A172 (cell line): ENCODE measurements around the gene CENPH. TPM values are rescaled to one million over a fixed set of nuclear protein-coding genes. Genes with fewer than 3 reads are reported as not detected.
A peak's percentile ranks its signal among the peaks of the same experiment; 100 is the strongest.
"Not testable (repeated sequence)": the region's sequence is repeated elsewhere in the genome, so short reads cannot be mapped to it uniquely, and the experiment has no call there.

Experiments used
- DNase-seq: peaks from one replicate; pipeline ENCODE4 v3.0.0-alpha.2; 2015; ENCODE audit warnings: low spot score
- total RNA-seq: library from RNA; depleted of rRNA; stranded (reverse); fragments of >200 nt; shearing (Covaris generic); gene quantifications from 2 replicates; pipeline ENCODE4 v1.2.3, GENCODE V29; 2014

Gene CENPH
- total RNA-seq, 1 experiment from 2014 or later = 102 TPM

DNA sequence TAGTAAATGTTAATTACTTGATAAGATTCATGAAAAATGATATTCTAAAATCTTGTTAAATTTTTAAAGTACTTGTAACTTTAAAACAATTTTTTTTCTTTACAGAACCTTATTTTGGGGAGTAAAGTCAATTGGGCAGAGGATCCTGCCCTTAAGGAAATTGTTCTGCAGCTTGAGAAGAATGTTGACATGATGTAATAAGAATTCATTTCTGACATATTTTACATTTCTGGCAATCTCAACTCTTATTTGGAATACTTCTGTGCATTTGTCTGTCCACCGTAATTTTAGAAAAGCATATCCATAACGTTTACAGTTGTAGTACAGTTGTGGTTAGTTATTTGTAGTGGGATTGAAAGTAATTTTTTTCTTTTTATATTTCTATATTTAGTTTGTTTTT is 20.2 kb downstream of the CENPH start:
- no peak for DNase-seq

DNA sequence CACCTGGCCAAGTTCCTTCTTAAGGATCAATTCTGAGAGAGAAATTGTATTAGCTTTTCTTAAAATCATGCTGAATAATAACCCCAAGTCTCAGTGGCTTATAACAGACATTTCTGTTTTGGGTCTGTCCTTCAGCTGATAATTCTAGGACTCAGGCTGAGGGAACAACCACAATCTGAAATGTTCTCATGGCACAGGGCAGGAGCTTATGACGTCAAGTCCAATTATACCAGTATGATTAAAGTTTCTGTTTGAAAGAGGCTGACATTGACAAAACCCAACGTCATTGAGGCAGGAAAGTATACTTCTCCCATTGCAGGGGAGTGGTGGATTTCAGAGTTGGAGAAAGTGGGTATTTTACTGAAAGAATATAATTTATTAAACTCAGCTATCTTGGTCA is 21.8 kb downstream of the CENPH start:
- DNase-seq = no peak

DNA sequence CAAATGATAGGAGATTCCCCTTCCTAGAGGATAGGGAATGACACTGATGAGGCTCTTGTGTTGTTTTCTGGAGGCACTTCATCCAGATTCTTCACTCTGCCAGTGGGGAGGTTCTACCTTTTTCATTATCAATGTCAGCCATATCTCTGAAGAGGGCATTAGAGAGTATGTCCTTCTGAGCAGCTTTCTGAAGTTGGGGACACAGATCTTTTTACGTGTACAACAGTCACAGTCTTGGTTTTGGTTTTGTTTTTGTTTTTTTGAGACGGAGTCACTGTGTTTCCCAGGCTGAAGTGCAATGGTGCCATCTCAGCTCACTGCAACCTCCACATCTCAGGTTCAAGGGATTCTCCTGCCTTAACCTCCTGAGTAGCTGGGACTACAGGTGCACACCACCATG is 22.6 kb downstream of the CENPH start:
- no peak for DNase-seq

DNA sequence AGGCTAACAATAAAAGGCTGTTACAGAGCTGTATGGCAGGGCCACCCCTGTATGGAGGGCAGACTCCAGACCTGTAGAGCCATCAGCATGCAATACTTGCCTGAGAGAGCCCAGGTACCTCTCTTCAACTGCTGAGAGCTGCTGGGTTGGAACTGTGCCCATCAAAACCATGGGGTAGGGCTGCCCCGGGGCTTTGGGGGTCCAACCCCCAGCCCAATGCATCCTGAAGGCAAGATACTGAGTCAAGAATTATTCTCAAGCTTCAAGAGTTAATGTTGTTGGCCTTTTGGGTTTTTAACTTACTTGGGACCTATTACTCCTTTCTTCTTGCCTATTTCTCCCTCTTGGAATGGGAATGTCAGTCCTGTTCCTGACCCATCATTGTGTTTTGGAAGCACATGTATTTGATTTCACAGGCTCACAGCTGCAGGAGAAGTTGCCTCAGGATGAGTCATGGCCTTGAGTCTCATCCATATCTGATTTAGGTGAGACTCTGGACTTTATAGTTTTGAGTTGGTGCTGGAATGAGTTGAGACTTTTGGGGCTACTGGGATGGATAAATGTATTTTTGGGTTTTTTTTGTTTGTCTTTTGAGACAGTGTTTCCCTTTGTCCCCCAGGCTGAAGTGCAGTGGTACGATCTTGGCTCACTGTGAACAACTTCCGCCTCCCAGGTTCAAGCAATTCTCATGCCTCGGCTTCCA is 24.3 kb downstream of the CENPH start:
- peak; percentile 67 for DNase-seq

DNA sequence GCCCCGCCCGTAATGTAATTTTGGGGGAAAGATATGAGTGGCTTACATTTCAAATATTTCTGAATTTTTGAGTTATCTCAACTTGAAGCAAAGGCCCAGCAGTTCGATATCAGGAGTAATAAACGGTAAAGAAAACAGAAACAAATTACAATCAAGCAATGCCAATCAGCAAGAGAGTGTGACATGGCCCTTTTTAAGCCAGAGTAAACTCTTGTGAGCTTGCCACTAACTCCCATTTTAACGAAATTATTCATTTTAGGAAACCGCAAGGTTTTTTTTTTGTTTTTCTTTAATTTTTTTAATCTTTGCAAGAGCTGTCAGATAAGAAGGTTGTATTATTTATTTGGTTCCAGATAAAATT is 27.7 kb downstream of the CENPH start:
- no peak for DNase-seq

DNA sequence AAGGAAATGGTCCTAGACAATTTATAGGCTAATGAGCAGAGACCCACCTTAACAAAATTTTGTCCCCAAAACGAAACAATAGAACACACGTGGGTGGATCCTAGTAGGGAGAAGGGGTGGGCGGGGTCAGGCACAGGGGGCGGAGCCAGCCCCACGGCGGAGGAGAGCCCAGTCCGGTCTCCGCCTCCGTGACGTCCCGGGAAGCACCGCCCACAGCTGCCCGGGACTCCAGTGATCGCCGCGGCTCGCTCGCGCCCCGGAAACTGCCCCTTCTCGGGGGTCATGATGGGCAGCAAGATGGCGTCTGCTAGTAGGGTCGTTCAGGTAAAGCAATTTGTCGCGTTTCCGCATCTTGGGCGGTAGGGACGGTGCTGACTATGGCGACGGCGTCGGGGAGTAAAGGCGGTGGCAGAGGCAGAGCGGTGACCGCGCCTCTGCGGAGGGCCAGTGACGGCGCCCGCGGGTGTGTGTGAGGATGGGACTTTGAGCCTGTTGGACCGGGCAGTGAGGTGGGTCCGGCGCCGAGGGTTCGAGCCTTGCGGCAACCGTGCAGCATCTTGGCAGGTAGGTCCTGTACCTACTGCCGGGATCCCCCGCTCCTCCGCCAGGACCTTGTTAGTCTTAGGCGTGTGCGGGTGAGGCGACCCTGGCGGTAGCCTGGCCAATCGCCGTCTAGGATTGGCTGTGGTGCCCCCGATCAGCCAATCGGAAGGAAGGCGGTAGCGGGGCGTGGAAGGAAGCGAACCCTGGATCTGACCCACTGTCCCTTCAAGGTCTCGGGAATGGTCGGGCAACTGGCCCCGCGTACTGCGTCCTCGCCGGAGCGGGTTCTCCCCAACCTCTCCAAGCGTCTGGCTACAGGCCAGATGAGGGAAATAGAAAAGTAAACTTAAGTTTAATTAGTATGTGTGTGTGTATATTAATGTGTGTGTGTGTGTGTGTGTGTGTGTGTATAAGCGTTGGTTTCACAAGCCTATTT is 28.5 kb downstream of the CENPH start:
- DNase-seq = peak; percentile 90

DNA sequence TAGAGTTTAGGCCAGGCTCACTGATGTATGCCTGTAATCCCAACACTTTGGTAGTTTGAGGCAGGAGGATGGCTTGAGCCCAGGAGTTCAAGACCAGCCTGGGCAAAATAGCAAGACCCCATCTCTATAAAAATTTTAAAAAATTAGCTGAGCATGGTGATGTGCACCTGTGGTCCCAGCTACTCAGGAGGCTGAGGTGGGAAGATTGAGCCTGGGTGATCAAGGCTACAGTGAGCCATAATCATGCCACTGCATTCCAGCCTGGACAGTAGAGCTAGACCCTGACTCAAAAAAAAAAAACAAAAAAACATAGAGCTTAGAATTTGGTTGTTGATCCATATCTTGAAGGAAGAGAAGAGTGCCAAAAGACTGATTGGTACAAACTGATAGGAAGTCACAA is 30.6 kb downstream of the CENPH start:
- DNase-seq = no peak

DNA sequence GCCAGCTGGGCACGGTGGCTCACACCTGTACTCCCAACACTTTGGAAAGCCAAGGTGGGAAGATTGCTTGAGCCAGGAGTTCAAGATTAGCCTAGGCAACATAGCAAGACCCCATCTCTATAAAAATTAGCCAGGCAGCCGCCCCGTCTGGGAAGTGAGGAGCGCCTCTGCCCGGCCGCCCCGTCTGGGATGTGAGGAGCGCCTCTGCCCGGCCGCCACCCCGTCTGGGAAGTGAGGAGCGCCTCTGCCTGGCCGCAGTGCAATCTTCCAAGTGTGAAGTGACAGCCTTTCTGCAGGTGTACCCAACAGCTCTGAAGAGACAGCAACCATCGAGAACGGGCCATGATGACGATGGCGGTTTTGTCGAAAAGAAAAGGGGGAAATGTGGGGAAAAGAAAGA is 31.0 kb downstream of the CENPH start:
- DNase-seq = not testable (repeated sequence)

DNA sequence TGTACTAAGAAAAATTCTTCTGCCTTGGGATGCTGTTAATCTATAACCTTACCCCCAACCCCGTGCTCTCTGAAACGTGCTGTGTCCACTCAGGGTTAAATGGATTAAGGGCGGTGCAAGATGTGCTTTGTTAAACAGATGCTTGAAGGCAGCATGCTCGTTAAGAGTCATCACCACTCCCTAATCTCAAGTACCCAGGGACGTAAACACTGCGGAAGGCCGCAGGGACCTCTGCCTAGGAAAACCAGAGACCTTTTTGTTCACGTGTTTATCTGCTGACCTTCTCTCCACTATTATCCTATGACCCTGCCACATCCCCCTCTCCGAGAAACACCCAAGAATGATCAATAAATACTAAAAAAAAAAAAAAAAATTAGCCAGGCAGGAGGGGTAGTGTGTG is 31.4 kb downstream of the CENPH start:
- not testable (repeated sequence) for DNase-seq

DNA sequence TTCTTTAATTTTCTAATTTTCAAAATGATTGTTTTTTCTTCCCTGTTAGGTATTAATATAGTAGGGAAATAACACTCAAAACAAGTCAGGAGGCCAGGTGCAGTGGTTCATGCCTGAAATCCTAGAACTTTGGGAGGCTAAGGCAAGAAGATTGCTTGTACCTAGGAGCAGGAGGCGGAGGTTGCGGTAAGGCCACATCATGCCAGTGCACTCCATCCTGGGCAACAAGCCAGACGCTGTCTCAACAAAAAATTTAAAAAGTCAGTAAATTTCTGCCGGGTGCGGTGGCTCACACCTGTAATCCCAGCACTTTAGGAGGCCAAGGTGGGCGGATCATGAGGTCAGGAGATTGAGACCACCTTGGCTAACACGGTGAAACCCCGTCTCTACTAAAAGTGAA is 35.1 kb downstream of the CENPH start:
- DNase-seq = no peak

DNA sequence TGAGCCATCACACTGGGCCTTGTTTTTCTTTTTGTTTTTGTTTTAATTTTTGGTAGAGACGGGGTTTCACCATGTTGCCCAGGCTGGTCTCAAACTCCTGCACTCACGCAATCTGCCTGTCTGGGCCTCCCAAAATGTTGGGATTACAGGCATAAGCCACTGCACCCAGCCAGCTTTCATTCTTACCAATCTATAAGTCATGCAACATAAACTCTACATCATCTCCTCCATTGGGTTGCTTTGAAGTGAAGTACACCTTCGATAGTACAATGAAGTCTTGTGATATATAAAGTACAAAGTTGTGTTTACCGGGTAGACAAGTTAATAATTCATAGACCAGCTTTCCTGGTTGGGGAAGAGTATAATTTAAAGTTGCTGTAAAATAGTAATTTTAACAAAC is 36.5 kb downstream of the CENPH start:
- DNase-seq = no peak

DNA sequence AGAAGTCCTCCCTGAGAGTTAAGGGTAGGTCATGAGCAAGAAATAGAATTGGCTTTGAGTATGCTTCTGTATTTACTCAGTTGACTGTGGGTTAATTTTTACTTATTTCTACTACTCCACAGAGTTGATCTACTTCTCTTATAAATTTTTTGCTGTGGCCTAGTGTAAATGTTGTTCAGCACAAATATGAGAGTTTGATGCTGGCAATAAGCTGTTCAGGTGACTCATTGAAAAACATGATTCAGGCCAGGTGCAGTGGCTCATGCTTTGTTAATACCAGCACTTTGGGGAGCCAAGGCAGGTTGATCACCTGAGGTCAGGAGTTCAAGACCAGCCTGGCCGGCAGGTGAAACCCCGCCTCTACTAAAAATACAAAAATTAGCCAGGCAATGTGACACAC is 40.8 kb downstream of the CENPH start:
- no peak for DNase-seq

DNA sequence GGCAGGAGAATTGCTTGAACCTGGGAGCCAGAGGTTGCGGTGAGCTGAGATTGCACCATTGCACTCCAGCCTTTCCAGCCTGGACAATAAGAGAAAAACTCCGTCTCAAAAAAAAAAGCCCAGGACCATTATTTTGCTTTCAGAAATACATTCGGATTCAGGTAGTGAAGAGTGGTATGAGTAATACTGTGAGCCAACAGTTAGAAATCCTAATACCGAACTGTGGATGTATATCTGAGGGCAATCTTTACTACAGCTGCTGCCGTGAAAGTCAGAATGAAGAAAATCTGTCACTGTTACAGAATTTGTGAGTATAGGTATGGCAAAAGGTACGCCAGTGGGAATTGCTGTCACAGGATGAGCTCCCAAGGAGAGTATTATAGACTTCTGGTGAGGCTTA is 41.9 kb downstream of the CENPH start:
- DNase-seq = no peak

DNA sequence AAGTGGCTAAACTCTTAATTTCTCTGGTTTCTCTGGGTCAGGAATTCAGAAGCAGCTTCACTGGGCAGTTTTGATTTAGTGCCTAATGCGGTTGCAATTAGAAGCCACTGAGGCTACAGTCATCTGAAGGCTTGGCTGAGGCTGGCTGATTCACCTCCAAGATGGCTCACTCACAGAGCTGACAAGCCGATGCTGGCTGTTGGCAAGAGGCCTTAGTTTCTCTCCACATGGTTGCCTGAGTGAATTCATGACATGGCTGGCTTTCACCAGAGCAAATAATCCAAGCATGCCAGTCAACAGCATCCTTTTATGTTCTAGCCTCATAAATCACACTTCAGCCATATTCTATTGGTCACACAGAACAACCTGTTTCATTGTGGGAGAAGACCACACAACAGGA is 42.5 kb downstream of the CENPH start:
- no peak for DNase-seq

DNA sequence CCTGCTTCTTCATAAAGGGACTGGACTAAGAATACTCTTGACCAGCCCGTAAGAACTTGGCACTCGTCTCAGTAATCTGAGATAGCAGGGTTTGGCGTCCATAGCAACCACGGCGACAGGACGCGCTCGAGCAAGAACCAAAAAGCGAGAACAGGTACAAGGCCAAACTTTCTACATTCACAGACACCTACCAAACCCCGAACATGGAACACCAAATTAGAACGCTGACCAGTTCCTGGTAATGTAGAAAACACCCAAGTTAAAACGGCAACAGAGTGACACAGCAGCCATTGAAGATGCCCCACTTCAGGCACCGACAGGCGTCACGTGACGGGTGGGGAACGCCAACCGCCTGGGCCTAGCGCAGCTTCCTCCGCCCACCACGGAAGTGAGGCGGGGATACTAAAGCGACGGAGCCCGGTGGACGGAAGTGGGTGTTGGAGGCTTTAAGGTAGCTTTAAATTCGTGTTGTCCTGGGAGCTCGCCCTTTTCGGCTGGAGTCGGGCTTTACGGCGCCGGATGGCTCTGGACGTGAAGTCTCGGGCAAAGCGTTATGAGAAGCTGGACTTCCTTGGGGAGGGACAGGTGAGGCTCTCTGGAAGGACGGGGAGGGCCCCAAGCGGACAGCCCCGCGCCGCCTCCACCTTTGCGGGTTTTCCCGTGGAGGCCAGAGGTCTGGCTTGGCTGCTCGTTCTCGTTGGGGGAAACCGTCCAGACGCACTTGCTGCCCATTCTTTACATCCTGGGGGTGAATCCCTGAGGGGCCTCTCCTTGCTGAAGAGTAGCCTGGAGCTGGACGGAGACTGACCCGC is 45.3 kb downstream of the CENPH start, which contains the start of gene CDK7:
Gene CDK7 (plus strand): TSS at position 430 of the 812 bp plus-strand sequence. CDS start 90 bp downstream, at position 520.
- DNase-seq = peak; percentile 90

DNA sequence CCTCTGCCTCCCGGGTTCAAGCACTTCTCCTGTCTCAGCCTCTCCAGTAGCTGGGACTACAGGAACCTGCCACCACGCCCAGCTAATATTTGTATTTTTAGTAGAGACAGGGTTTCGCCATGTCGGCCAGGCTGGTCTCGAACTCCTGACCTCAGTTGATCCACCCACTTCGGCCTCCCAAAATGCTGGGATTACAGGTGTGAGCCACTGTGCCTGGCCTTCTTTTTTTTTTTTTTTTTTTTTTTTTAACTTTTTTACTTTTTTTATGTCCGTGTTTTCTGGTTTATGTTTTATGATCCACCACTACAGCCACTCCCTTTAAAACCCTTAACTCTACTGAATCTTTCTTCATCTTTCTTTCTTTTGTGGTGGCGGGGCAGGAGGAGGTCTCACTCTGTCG is 47.4 kb downstream of the CENPH start:
- not testable (repeated sequence) for DNase-seq

DNA sequence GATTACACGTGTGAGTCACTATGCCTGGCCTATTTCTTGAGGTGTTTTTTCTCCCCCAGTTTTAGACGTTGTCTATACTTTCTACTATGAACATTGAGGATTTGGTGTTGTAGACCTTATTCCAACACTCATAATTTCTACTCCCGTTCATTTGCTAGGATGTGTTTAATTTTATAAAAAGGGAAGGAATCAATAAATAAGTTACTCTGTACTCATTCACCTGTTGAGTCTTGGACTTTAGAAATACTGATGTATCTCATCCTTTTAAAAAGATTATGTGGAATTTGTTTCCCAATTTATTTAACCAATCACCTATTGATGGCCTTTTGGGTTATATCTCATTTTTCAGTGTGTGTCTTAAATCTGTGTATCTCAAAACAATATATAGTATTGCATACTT is 48.5 kb downstream of the CENPH start:
- DNase-seq = no peak

DNA sequence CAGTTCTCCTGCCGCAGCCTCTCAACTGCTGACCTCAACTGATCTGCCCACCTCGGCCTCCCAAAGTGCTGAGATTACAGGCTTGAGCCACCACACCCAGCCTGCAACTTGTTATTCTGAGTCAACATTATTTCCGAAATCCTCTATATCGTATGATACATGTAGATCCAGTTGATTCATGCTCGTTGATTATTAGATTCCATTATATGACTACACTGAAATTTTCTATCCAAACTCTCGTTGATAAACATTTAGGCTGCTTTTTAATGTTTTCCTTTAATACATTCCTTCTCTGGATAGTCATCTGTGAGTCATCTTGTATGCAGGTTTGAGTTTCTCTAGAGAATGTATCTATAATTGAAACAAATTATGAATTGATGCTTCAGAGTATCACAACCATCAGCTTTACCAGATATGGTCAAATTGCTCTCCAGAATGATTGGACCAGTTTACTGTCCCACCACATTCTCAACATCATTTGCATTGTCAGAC is 49.4 kb downstream of the CENPH start:
- DNase-seq = peak; percentile 74

DNA sequence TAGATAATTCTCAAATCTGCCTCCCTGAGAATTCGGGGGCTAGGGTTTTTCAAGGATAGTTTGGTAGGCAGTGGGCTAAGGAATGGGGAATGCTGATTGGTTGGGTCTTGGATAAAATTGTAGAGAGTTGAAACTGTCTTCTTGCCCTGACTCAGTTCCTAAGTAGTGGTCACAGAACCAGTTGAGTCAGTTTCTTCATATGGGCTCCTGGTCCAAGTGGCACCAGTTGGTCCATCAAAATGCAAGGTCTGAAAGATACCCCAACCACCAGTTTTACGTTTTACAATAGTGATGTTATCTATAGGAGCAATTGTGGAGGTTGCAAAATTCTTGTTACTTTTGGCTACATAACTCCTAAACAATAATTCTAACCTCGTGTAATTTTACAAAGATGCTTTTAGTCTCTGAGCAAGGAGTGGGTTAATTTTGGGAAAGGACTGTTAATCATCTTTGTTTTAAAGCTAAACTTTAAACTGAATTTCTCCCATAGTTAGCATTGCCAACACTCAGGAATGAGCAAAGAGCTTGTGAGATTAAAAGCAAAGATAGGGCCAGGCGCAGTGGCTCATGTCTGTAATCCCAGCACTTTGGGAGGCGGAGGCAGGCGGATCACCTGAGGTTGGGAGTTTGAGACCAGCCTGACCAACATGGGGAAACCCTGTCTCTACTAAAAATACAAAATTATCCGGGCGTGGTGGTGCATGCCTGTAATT is 53.0 kb downstream of the CENPH start:
- no peak for DNase-seq

DNA sequence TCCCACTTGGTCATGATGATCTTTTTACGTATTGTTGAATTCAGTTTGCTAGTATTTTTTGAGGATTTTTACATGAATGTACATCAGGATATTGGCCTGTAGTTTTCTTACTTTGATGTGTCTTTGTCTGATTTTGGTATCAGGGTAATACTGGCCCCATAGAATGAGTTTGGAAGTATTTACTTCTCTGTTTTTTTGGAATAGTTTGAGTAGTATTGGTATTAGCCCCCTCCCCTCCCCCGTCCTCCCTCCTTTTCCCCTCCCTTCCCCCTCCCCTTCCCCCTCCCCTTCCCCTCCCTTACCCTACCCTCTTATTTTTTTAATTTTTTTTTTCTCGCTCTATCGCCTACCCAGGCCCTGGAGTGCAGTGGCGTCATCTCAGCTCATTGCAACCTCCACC is 55.6 kb downstream of the CENPH start:
- no peak for DNase-seq

DNA sequence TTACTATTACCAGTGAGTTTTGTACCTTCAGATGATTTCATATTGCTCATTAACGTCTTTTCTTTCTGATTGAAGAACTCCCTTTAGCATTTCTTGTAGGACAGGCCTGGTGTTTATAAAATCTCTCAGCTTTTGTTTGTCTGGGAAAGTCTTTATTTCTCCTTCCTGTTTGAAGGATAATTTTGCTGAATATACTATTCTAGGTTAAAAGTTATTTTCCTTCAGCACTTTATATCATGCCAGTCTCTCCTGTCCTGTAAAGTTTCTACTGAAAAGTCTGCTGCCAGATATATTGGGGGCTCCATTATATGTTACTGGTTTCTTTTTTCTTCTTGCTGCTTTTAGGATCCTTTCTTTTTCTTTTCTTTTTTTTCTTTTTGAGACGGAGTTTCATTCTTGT is 58.6 kb downstream of the CENPH start:
- DNase-seq = no peak
